Measurements from ENCODE around the gene MSANTD4.
"Not testable (repeated sequence)": the region's sequence is repeated elsewhere in the genome, so short reads cannot be mapped to it uniquely, and the experiment has no call there.

Gene MSANTD4

DNA sequence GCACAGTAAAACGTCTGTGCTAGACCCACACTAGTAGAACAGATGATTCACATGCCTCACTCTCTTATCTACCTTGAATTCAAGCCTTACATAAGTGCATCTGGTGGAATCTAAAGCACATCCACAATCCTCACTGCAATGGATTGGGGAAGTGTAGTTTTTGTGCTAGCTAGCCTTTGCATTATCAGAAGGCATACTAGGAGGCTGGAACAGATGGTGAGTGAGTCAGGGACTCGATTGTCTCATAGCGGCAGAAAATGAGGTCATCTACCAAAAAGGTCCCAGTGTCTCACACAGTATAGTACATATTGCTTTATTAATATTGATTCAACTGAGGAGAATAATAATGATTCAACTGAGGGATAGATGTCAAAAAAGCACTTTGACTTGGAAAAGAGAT, 9.3 kb downstream of the MSANTD4 start:
- DNase-seq, result peak; percentile 61 to 89

DNA sequence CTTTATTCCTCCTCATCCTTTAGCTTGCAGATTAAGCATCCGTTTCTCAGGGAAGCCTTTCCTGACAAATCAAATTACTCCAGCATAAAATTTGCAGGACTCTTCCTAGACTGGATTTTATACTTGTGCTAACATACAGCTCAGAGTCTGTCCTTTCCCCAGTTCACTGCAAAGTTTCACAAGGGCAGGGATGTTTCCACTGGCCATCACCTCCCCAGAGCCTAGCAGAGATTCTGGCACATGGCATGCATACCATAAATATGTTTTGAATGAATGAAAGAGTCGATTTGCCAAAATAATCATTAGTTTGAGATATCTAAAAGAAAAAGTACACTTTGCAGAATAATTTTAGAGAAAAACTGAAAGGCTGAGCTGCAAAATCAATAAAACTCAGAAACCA, 10.6 kb downstream of the MSANTD4 start:
- DNase-seq, result no peak

DNA sequence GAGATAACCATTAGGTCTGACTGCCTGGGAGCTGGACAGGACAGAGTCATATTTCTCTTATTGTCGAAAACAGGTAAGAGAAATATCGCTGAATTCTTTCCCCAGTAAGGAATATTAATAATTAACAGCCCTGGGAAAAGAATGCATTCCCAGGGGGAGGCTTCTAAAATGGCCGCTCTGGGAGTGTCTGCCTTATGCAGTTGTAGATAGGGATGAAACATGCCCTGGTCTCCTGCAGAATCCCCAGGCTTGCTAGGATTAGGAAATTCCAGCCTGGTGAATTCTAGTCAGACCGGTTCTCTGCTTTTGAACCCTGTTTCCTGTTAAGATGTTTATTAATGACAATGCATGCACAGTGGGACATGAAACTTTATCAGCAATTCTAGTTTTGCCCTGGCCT, 18.9 kb downstream of the MSANTD4 start:
- DNase-seq, result not testable (repeated sequence)

DNA sequence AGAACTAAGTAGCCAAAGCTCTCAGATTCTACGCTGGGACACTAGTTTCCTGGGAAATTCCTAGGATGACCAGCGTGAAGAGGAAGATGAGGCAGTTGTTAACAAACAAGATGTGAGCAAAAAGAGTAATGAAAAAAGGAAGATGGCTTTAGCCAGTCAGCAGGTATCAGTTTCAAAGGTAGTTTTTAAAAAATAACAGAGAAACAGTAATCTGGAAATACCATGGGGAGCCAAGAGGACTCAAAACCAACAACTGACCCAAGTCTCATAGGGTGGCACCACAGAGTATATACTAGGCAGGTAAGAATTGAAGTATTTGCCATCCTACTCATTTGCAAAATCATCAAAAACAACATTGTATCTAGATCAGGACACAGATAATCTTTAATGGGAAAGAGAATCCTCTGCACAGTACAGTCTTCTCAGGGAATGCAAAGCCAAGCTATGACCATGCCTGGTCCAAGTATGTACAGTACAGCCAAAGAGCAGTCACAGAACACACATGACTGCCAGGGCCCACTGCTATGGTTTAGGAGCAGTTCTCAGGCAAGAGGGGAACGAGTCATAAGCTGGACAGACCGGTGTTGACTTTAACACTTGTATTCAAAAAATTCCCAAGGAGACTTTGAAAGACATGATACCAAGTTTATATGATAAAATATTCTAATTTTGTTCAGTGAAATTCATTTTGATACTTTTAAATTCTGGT, 20.6 kb downstream of the MSANTD4 start:
- no peak for DNase-seq

DNA sequence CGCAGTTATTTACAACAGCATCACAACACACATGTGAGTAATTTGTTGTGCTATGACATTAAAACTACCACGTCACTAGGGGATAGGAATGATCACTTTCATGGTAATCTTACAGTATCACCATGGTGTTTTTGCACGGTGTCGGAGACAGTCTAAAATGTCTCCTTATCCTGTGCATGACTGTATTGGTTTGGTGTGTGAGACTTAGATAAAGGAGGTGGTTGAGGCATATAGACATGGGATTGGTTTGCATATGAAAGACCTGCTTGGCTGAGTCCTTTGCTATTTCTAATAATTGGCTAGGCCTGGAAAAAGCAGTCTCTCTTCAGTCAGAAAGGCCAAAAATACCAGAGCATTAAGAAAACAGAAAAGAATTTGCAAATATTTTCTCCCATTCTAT, 30.2 kb downstream of the MSANTD4 start:
- no peak for DNase-seq

DNA sequence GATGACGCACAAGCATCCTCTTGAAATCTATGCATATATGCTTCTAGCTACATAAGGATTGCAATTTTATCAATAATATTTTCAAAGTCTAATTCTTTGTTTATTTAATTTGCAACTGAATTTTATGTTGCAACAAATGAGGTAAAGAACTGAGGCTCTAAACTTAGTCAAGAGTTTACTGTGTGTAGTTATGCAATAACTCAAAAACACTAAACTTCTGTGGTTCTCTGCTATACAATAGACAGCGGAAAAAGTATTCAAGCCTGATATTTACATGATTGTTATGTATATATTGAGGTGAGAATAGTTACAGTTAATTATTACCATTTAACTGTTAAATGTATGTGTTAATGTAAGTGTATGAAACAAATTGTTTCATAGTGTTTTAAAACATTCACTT, 32.9 kb downstream of the MSANTD4 start:
- DNase-seq, result no peak

DNA sequence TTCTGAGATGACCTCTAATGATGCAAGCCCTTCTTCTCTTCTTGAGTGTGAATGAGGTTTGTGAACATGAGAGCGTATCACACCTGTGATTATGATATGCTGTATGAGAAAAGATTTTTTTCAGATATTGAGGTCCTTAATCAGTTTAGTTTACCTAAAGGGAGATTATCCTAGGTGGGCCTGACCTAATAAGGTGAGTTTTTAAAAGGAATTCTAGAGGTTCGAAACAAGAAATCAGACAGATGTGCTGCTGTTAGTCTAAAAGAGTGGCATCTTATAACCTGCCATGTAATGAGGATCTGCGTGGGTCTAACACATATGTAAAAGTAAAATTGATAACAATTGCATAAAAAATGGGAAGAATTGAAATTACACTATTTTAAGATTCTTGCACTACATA, 33.8 kb downstream of the MSANTD4 start:
- no peak for DNase-seq

DNA sequence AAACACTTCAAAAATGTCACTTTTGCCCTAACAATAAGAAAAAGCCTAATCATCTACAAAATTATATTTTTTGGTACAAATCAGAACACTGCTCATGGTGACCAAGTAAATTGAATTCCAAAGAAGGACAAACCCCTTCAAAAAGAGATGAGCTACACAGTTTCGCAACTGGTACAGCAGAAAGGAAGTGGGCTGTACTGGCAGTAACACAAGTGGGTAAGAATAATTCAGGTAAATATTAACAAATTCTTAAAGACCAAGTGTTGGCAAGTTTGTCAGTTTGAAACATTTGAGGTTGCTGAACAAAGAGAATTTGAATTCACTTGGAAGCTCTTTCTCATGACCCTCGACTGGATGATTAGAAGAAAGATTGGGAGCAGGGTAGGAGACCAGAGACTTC, 35.5 kb downstream of the MSANTD4 start:
- no peak for DNase-seq

DNA sequence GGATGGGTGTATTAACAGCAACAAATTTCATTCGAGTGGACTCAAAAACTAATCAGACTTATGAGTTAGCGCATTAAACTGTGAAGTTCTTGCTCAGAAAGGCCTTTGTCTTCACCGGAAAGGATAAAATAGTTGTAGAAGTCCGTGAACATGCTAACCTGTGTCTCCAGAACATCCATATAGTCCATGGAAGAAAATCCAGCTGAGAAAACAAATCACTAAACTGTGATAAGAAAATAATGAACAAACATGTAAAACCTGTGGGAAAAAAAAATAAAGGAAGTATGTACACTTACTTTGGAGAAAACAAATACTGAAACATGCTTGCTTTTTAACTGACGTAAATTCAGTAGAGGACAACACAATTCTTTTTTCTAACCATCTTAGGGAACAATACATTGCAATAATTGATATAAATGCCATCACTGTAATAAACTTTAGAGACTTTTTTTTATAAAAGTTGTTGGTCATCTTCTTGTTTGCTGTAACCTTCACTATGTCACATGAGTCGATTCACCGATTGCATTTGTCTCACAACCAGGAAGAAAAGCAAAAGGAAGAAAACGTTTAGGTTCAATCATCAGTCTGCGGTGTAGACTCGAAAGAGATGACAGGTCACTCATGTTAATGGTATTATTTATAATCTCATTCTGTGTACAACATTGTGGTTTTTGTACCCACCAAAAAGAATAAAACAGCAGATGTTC, 41.9 kb downstream of the MSANTD4 start:
- no peak for DNase-seq

DNA sequence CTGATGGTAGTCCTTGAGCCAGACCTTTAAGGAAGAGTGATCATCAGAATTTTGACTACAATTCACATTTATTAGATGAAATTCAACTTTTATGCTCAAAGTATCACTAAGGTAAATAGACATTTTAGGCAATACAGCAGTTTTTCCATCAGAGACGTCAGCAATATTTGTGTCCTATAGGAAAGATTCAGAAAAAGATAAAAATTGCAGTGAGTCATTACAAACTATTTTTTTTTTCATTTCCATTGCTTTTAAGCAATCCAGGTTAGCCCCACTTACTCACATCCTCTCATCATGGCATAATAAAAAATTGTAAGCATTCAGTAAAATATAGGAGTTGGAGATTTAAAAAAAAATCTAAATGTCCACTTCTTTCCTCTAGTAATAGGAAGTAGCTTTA, 46.9 kb downstream of the MSANTD4 start:
- DNase-seq, result no peak

DNA sequence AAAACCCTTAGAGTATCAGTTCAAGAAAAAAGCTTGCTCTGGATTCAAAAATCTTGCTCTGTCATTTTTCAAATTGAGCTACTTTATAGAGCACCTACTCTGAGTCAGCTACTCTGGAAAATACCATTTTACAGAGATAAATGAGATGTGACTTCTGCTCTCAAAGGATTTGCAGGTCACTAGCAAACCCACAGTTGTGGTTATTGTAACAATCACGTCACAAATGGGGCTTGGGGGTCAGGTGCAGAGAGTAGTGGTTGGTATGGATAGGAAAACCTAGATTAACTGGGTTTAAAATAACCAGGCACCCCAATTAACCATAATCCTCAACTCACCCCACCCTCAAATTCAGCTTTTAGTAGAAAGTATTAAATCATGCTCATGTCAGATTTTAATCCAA, 52.3 kb downstream of the MSANTD4 start:
- DNase-seq, result no peak

DNA sequence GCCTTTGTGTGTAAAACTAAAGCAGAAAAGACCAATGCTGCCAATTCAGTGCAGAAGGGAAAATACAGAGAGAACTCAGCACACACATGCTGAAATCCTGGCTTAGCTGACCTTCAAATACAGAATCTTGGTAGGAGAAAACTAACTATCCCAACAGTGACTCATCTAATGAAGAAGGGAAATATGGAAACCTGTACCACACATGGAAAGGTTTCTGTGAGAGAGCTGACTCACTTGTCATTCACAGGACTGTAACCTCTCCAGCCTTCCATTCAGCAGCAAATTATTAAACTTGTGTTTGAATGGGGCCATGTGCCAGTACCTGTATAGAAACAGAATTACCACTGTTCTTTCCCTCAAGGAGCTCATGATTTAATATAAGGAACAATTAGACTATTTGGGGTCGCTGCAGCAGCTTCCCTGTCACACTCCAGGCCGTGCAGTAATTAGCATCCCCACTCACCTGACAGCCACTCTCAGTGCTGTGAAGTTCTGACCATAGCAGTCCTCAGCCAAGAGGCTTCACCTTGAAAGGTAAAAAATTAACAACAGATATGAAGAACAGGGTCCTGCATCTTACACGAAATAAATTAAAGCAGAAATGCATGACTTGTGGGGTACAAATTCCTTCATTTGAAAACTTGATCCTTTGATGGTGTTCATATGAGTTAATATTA, 53.9 kb downstream of the MSANTD4 start:
- peak in 1 of 2 experiments; percentile 4 for DNase-seq

DNA sequence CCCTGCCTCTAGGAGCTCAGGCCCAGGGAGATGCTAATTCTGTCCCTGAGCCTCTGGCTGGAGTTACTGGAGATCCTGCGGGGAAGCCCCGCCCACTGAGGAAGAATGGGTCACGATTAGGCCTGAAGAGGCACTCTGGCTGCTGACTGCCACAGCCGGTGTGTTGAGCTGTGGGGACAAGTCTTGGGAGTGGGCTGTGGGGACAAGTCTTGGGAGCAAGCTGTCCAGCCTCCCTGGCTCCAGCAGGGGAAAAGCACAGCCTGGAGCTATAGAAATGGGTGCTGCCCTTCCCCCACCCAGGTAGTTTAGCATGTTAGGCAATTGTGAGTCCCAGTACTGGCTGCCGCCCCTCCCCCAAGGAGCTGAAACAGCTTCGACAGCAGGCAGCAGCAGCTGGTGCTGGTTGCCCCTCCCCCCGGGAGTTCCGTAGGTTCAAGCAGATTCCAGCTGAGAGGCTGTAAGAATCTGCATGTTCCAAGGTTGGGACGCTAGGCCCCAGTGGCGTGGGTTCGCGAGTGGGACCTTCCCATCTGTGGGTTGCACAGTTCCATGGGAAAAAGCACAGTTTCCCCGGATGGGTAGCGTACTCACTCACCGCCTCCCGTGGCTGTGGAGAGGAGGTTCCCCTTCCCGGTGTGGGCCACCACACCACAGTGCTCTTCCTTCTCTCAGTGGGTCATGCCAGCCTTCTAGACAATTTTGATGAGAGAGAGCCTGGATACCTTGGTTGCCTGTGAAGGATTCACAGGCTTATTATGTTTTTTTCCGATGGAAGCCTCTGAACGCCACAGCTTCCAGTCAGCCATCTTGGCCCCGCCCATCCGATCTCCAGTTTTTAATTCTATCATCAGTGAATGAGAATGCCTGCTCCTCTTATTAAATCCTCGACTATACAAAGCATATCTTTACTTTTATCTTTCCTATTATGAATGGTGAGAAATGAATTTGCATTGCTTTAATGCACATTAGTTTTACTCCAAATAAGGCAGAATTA, 61.5 kb downstream of the MSANTD4 start:
- no peak for DNase-seq

Data from NCI-H446 (cell line).